CD1c-positive myeloid dendritic cell (primary cell): ENCODE results near the gene RELCH.

ENCODE experiments used
- DNase-seq: peaks from one replicate; pipeline ENCODE4 v3.0.0-alpha.2; 2016; ENCODE audit errors: extremely low spot score

The RELCH gene

DNA sequence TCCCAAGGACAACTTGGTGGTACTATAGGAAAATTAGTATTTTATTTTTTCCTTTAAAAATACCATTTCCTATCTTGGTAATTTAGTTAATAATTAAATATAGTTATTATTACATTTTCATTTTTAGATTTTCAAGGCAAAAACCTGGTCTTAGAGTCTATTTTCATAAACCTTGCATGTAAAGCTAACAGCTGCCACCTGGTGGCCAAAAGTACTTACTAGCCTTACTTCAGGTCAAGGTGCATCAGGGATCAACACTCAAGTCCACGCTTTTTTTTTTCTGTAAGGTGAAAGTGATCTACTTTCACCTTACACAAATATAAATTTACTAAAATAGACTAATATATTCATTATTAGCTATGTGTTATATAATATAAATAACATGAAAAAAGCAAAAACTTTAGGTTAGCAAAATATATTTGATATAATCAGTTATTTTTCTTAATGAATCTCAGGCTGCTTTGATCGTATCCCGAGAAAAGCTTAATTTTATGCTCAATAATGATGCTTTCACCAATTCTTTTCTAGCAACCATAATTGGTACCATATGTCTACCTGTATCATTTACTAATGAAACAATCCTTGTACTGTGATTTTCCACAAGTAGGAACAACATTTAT, 62.5 kb downstream of the RELCH start:
- DNase-seq, result peak; percentile 72

DNA sequence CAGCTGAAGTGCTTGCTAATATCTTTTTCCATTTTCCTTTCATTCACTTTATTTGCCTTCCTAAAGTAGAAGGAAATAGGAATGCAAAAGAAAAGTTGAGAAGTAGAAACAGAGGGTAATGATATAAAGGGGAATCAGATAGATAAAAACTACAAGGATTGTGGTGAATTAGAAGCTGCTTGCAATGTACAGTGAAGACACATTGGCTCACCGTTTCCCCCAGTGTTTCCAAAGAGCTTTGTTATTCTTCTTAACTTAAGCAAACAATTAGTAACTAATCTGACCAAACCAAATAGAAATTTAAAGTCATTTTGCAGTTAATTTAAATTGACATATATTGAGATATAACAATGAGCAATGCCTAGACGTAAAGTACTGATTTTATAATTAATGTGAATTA, 63.4 kb downstream of the RELCH start:
- no peak for DNase-seq

- no peak for DNase-seq
Observed at GRCh38 chr18:62258093-62258492, 71.0 kb downstream of the RELCH start.

- DNase-seq, result peak; percentile 81
Observed at GRCh38 chr18:62258616-62259015, 71.6 kb downstream of the RELCH start.

GRCh38 chr18:62262061-62262460, 75.0 kb downstream of the RELCH start:
- no peak for DNase-seq

DNA sequence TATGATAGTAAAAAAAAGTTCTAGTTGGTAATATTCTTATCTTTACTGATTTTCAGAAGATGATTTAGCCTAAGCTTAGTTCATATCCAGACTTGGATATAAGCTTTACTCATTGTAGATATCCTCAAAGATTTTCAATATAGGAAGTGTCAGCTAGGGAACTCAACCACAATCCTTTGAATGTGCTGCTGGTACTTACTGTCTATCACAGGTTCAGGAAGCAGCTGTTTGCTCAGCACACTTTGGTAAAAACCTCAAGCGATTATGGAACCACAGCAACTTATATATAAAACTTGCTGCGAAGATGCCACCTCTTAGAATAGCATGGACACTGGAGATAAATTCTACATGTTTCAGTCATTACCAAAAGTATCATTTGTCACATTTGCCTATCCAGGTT, 77.9 kb downstream of the RELCH start:
- DNase-seq, result no peak

- no peak for DNase-seq
Observed at GRCh38 chr18:62277045-62277444, 90.0 kb downstream of the RELCH start.

- DNase-seq, result no peak
Observed at GRCh38 chr18:62279561-62279960, 92.5 kb downstream of the RELCH start.

DNA sequence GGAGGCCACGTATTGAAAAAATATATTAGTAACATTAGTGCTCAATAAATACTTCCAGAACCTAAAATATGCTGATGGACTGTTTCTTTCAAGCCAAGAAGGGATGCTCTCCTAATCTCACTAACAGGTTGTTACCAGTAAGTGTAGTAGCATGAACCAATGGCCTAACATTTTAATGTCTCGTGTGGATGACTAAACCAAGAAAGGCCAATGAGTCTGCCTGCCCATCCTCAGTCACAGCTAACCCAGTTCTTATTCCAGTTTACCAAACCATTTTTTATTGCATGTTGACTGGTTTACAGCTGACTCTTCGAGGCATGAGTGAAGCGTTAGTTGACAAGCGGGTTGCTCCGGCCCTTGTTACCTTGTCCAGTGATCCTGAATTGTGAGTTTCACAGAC, 93.0 kb downstream of the RELCH start:
- DNase-seq, result no peak

DNA sequence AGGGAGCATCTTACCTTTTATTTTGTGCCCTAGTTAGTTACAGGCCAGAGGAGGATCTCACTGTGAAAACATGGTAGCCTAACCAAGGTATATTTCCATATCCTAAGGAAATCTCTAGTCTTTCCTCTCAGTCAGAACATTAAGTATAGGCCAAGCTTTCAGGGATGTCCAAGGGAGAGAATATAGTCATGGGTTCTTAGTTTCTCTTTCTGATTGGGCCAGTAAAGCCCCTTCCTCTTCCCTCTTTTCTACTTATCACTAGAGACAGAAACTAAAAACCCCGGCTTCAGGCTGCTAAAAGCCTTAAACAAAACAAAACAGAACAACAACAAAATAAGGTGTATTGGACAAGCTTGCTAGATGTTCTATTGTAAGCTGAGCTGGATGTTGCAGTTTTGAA, 93.7 kb downstream of the RELCH start:
- peak; percentile 29 for DNase-seq

- peak; percentile 81 for DNase-seq
Observed at GRCh38 chr18:62281684-62282083, 94.6 kb downstream of the RELCH start.

GRCh38 chr18:62282188-62282629, 95.2 kb downstream of the RELCH start:
- no peak for DNase-seq

DNA sequence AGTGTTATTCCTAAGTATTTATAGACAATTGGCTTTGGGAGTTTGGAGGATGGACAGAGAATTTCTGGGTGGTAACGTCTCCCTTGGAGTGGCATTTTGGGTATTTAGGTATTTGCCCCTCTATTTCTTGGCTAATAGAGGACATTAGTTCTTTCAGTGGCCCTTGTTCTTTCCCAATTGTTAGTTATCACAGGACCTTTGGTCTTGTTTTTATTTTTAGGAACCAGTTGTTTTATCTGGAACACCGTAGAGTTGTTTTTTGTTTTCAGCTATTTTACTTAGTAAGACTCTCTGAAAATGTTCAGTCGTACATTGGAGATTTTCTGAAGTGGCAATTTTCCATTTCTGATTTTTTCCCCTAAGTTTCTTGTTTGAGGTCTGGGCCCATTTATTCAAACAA, 97.6 kb downstream of the RELCH start:
- DNase-seq, result peak; percentile 6

- DNase-seq, result peak; percentile 58
Observed at GRCh38 chr18:62285281-62285680, 98.2 kb downstream of the RELCH start.

GRCh38 chr18:62287781-62288664, 101.0 kb downstream of the RELCH start:
- peak; percentile 27 for DNase-seq

DNA sequence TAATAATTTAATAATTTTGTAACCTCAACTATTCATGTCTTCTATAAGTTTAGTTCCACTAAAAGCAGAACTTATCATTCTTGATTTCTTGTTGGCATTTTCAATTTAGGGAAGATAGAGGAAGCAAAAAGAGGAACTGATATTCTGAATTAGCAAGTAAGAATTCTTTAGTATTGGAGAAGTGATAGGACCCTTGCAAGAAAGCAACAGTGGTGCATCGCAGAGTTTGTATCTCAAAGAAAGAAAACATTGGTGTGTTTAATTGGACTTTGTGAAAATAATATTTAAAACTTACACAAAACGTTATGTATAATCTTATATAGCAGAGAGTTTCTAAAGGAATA, 101.6 kb downstream of the RELCH start:
- DNase-seq, result peak; percentile 84

DNA sequence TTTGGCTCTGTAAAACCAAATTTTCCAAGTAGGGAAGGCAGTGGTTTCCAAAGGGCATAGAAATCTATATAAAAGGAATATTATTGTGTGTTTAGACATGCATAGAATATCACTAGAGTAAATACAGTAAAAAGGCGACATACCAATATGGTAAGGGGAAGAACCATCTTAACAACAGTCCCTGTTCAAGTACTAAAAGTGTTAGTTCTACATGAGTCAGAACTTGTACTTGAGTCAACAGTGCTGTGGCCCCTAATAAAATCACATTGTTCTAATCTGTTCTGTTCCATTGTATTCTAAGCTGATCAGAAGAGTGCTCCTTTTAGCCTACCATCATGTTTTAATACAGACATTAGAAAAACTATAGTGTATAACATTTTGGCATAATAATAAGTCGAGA, 102.0 kb downstream of the RELCH start:
- peak; percentile 41 for DNase-seq

DNA sequence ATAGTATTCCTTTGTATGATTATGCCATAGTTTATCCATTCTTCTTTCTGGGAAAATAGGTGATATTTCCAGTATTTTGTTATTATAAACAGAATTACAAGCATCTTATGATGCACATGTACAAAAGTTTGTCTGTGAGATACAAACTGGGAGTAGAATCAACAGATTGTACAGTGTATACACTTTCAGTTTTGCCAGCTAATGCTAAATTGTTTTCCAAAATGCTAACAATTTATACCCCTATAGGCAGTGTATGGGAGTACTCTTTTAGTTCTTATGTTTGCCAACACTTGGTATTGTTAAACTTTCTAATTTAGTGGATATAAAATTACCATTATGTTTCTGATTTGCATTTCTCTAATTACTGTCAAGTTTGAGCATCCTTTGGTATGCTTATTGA, 107.0 kb downstream of the RELCH start:
- no peak for DNase-seq

- no peak for DNase-seq
Observed at GRCh38 chr18:62300359-62300963, 113.4 kb downstream of the RELCH start.

DNA sequence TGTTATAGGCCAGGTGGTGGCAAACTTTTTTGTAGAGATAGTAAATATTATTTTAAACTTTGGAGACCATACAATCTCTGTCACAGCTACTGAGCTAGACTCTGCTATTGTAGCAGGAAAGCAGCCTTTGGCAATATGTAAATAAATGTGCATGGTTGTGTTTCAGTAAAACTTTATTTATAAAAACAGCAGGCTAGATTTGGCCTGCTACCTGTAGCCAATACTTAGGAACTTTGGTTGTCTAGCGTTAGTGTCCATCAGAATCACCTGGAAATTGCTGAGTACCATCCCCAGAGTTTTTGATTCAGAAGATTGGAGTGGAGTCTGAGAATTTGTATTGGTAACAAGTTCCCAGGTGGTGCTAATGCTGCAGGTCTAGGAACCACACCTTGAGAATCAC, 114.3 kb downstream of the RELCH start:
- DNase-seq, result no peak

- no peak for DNase-seq
Observed at GRCh38 chr18:62312851-62313250, 125.8 kb downstream of the RELCH start.

DNA sequence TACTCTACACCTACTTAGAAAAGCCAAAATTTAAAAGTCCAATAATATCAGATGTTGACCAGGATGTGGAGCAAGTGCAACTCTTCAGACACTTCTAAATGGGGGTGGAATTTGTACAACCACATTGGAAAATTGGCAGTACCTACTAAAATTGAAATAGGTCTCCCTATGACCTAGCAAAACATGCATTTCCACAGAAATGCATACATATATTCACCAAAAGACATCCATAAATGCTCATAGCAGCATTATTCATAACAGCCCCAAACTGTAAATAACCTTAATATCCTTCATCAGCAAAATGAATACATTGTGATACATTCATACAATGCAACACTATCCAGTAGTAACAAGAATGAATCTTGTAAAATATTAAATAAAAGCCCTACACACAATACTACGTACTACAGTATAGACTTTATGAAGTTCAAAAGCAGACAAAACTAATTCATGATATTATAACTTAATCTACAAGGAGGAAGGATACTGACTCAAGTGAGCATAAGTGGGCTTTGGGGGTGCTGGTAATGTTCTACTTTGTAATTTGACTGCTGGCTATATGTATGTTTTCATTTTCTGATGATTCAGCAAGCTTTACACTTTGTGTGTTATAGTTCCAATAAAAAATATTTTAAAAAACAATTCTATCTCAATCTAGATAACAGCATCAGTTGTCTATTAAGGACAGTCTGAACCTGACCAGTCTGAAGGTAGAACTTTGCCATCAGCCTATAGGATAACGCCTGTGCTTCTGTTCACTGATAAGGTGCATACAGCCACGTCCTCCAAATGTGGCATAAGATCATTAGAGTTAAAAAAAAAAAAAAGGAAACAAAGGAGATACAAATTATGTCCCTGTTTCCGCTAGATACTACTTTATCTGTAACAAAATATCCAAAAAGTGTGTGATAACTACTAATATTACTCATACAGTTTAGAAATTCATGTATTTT, 131.4 kb downstream of the RELCH start:
- no peak for DNase-seq
